ENCODE data around the gene PLXNA4.

The PLXNA4 gene

GRCh38 chr7:132318352-132319318 lies 257.6 kb downstream of the PLXNA4 start:
- TF ChIP-seq, protein P1, sequence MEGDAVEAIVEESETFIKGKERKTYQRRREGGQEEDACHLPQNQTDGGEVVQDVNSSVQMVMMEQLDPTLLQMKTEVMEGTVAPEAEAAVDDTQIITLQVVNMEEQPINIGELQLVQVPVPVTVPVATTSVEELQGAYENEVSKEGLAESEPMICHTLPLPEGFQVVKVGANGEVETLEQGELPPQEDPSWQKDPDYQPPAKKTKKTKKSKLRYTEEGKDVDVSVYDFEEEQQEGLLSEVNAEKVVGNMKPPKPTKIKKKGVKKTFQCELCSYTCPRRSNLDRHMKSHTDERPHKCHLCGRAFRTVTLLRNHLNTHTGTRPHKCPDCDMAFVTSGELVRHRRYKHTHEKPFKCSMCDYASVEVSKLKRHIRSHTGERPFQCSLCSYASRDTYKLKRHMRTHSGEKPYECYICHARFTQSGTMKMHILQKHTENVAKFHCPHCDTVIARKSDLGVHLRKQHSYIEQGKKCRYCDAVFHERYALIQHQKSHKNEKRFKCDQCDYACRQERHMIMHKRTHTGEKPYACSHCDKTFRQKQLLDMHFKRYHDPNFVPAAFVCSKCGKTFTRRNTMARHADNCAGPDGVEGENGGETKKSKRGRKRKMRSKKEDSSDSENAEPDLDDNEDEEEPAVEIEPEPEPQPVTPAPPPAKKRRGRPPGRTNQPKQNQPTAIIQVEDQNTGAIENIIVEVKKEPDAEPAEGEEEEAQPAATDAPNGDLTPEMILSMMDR (conservative IDR thresholded peaks at IDR 0.05): peak; percentile 95
- peak overlapping the region; percentile 31; the same call in 1 of the 2 replicates for H3K27ac ChIP-seq

DNA sequence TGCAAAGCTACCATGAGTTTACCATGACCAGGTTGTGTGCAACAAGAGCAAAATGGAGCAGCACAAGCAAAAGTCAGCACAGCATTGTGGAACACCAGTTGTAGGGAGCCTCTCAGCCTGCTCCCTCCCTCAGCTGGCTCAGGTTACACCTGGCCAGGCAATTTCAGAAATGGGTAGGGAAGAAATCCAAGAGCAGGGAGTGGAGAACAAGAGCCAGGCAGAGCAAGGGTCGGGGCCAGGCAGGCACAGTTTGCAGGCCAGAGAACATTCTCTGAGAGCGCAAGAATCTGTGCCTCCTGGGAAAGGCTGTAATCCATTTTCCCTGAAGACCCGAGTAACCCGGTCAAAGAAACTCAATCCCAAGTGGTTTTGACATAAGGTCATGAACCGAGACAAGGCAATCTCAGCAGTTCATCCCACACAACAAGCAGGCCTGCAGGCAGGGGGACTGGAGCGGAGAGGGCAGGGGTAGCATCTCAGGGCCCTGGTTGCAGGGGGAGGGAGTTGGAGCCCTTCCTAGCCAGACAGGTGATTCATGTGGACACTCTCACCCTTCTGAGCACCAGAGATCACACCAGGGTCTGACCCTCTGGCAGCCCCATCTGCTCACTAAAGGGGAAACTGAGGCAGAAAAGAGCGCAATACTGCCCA lies 258.4 kb downstream of the PLXNA4 start:
- H3K27ac ChIP-seq: no peak overlapping the region
- TF ChIP-seq, protein P1 (conservative IDR thresholded peaks at IDR 0.05): no peak

GRCh38 chr7:132312531-132313055 lies 263.7 kb downstream of the PLXNA4 start:
- H3K27ac ChIP-seq: no peak overlapping the region
- TF ChIP-seq, protein P1 (conservative IDR thresholded peaks at IDR 0.05): no peak

DNA sequence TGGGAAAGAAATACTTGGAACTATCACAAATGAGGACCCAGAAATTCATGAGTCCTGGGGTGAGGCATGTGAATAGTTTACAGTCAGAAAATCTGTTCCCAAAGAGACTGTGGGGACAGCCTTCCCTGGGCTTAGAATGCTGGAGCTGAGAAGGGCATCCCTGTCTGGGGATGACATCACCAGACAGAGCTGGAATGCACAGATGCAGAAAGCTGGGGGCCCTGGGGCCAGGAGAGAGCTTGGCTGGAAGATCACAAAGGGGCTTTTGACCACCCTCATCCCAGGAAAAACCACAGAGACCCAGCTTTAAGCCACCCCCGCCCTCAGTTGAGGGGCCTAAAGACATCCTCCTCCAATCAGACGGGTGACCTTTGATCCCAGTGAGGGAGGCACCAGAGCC lies 264.5 kb downstream of the PLXNA4 start:
- TF ChIP-seq, protein P1 (conservative IDR thresholded peaks at IDR 0.05): no peak
- no peak overlapping the region for H3K27ac ChIP-seq

GRCh38 chr7:132309102-132309805 lies 267.0 kb downstream of the PLXNA4 start:
- no peak overlapping the region for H3K27ac ChIP-seq
- TF ChIP-seq, protein P1 (conservative IDR thresholded peaks at IDR 0.05): no peak

GRCh38 chr7:132307465-132307864 lies 268.8 kb downstream of the PLXNA4 start:
- TF ChIP-seq, protein P1 (conservative IDR thresholded peaks at IDR 0.05): no peak; the same call in 1 of the 2 replicates
- H3K27ac ChIP-seq: no peak overlapping the region
